Adrenal gland (tissue), 5 donors: ENCODE measurements around the gene CACNA1C.

Experiments
- POLR2A ChIP-seq, 2 donors: fragments of 450-650 bp; IDR thresholded peaks; one replicate each; pipeline ENCODE4 v1.6.1; 2017; ENCODE audit warnings: antibody characterized with exemption in 2 of 2, mild to moderate bottlenecking in 2 of 2, moderate library complexity in 1 of 2
- TF ChIP-seq, protein P1 (sequence below), 6 experiments: fragments of 450-650 bp in 4 of 6; fragments of 200-600 bp in 2 of 6; sonication (generic) in 1 of 6; IDR thresholded peaks; 1 replicate in 5 of 6; 2 replicates in 1 of 6; pipeline versions ENCODE4 v1.5.1 to v1.8.0; 2016 to 2021; ENCODE audit warnings: antibody characterized with exemption in 6 of 6, mild to moderate bottlenecking in 2 of 6, moderate library complexity in 1 of 6
- donor health status: DM: no; HTN: no; CAD: no.

DNA sequence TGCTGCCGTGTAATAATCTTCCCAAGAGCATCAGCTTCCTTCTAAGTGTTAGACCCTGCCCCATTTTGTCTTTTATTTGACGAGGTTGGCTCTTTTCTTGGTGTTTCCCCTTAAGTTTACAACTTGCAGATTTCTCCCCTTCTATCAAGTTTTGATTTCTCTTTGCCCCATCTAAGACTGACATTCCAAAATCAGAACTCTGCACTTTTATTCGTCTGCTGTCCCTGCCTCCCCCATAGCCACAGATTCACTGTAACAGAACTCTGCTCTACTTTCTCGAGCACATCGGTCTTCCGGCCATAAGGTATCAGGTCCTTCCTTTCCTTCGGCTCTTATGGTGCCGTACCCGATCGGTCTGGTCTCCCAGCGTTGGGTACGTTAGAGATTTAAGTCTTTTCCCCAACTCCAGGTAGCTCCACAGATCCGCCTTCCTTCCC lies 49.1 kb upstream of the CACNA1C start:
- TF ChIP-seq, protein P1, sequence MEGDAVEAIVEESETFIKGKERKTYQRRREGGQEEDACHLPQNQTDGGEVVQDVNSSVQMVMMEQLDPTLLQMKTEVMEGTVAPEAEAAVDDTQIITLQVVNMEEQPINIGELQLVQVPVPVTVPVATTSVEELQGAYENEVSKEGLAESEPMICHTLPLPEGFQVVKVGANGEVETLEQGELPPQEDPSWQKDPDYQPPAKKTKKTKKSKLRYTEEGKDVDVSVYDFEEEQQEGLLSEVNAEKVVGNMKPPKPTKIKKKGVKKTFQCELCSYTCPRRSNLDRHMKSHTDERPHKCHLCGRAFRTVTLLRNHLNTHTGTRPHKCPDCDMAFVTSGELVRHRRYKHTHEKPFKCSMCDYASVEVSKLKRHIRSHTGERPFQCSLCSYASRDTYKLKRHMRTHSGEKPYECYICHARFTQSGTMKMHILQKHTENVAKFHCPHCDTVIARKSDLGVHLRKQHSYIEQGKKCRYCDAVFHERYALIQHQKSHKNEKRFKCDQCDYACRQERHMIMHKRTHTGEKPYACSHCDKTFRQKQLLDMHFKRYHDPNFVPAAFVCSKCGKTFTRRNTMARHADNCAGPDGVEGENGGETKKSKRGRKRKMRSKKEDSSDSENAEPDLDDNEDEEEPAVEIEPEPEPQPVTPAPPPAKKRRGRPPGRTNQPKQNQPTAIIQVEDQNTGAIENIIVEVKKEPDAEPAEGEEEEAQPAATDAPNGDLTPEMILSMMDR (IDR thresholded peaks at IDR 0.05) = no peak
- TF ChIP-seq POLR2A (IDR thresholded peaks at IDR 0.05) = no peak
